ENCODE measurements around the gene CD6.

GRCh38 chr11:60942970-60943565 lies 28.4 kb upstream of the CD6 start:
- TF ChIP-seq, protein P1, sequence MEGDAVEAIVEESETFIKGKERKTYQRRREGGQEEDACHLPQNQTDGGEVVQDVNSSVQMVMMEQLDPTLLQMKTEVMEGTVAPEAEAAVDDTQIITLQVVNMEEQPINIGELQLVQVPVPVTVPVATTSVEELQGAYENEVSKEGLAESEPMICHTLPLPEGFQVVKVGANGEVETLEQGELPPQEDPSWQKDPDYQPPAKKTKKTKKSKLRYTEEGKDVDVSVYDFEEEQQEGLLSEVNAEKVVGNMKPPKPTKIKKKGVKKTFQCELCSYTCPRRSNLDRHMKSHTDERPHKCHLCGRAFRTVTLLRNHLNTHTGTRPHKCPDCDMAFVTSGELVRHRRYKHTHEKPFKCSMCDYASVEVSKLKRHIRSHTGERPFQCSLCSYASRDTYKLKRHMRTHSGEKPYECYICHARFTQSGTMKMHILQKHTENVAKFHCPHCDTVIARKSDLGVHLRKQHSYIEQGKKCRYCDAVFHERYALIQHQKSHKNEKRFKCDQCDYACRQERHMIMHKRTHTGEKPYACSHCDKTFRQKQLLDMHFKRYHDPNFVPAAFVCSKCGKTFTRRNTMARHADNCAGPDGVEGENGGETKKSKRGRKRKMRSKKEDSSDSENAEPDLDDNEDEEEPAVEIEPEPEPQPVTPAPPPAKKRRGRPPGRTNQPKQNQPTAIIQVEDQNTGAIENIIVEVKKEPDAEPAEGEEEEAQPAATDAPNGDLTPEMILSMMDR (IDR thresholded peaks at IDR 0.05): no peak
- TF ChIP-seq POLR2A (IDR thresholded peaks at IDR 0.05) (no peak), POLR2AphosphoS5 (IDR thresholded peaks at IDR 0.05) (peak; percentile 38)

All from prostate gland (tissue), 2 donors.